Prostate gland (tissue), 2 donors: ENCODE data around the gene EPHA2. TPM values are rescaled to one million over a fixed set of nuclear protein-coding genes. Genes with fewer than 3 reads are reported as not detected.
"Not testable (repeated sequence)": the region's sequence is repeated elsewhere in the genome, so short reads cannot be mapped to it uniquely, and the experiment has no call there.

ENCODE experiments used
- DNase-seq: peaks from one replicate; pipeline ENCODE4 v3.0.0-alpha.2; 2019; ENCODE audit warnings: low spot score
- H3K27ac ChIP-seq, 2 donors: fragments of 200-600 bp; sonication (generic); 2 replicates each; pipeline ENCODE4 v1.5.1; 2017 to 2019
- H3K27me3 ChIP-seq: fragments of 200-600 bp; sonication (generic); replicated peaks from 2 replicates; pipeline ENCODE4 v1.5.1; 2019; ENCODE audit not compliant: insufficient read depth
- H3K36me3 ChIP-seq, 2 donors: fragments of 200-600 bp; sonication (generic); 1 replicate in 1 of 2; 2 replicates in 1 of 2; pipeline versions ENCODE4 v1.5.1 to v1.8.1; 2017 to 2019
- H3K4me1 ChIP-seq: fragments of 200-600 bp; sonication (generic); replicated peaks from 2 replicates; pipeline ENCODE4 v1.5.1; 2019
- H3K4me3 ChIP-seq, 2 donors: fragments of 200-600 bp; sonication (generic); 2 replicates each; pipeline ENCODE4 v1.5.1; 2017 to 2019
- H3K9me3 ChIP-seq: fragments of 200-600 bp; sonication (generic); 2 replicates; pipeline ENCODE4 v1.5.1; 2017
- CTCF ChIP-seq, 4 experiments: fragments of 200-600 bp in 2 of 4; fragments of 450-650 bp in 2 of 4; sonication (generic) in 2 of 4; IDR thresholded peaks; 1 replicate in 3 of 4; 2 replicates in 1 of 4; pipeline ENCODE4 v1.5.1; 2016 to 2019; ENCODE audit warnings: antibody characterized with exemption in 4 of 4, mild to moderate bottlenecking in 2 of 4, moderate library complexity in 2 of 4
- POLR2A ChIP-seq: fragments of 450-650 bp; IDR thresholded peaks from one replicate; pipeline ENCODE4 v1.6.1; 2016; ENCODE audit warnings: antibody characterized with exemption, mild to moderate bottlenecking
- POLR2AphosphoS5 ChIP-seq: sonication (generic); formaldehyde crosslinking; IDR thresholded peaks from one replicate; pipeline ENCODE4 v1.6.1; 2017; ENCODE audit warnings: antibody characterized with exemption
- WGBS: methylation state at CpG from one replicate; pipeline ENCODE4 v1.1.5; 2018; 5-methylcytosine and 5-hydroxymethylcytosine counted together
- intact Hi-C: fragments of 100-400 bp; cut with DNase I; formaldehyde crosslinking; loops from one replicate; pipeline ENCODE4 v1.14.2; 2022
- total RNA-seq, 2 donors: library from RNA; depleted of rRNA; stranded (reverse); fragments of >200 nt; gene quantifications; one replicate each; pipeline ENCODE4 v1.1.0, GENCODE V29; 2016

EPHA2 gene
- total RNA-seq, 2 donors from 2014 or later = 14.8 to 17.7 TPM

DNA sequence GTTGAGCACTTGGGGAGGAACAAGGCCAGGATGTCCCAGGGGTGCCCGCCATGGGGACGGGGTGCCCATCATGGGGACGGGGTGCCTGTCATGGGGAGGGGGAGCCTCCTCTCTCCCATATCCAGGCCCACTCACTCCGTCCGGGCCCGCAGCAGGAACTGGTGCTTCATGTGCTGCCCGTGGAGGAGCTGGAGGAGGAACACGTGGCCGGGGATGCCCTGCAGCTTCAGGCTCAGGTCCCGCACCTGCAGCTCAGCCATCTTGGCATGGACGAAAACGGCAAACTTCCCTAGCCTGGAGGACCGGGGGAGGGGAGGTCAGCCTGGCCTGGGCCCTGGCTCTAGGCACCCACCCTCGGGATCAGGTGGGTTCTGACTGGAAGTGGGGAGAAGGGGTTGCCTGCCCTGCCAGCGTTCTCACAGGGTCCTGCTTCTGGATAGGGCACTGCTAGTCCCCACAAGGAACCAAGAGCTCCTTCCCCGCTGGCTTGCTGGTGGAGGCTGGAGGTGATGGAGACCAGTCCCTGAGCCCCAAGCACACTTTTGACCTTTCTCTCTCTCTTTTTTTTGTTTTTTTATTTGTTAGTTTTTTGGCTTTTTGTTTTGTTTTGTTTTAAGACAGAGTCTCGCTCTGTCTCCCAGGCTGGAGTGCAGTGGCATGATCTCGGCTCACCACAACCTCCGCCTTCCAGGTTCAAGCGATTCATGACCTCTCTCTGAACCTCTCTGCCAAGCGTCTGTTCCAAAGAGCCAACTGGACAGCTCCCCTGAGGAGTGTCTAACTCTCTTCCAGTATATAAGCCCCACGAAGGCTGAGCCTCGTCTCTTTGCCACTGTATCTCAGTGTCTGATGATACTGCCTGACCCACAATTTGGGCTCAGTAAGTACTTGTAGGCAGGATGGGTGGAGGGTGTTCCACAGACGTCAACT is 46.7 kb upstream of the EPHA2 start:
- no peak for TF ChIP-seq CTCF (IDR thresholded peaks at IDR 0.05)
- no peak for DNase-seq
- 80% methylated on average over 24 of the region's 24 CpGs for WGBS
- intact Hi-C loops = no loop called here
- Histone ChIP-seq H3K27me3 (no peaks in the 10 kb centered on the region), H3K9me3 (no peaks in the 10 kb centered on the region), H3K4me1 (no peaks in the 10 kb centered on the region), H3K4me3 (no peak overlapping the region), H3K27ac (no peak overlapping the region), H3K36me3 (no peaks in the 10 kb centered on the region)

- 96% methylated on average over 4 of the region's 4 CpGs for WGBS
- Histone ChIP-seq H3K9me3 (no peaks in the 10 kb centered on the region), H3K27ac (no peak overlapping the region), H3K4me1 (no peaks in the 10 kb centered on the region), H3K4me3 (no peak overlapping the region), H3K36me3 (no peaks in the 10 kb centered on the region), H3K27me3 (no peaks in the 10 kb centered on the region)
- TF ChIP-seq CTCF (IDR thresholded peaks at IDR 0.05) (no peak), POLR2A (no peak), POLR2AphosphoS5 (no peak)
- intact Hi-C loops = no loop called here
- DNase-seq = no peak
Observed at GRCh38 chr1:16199700-16200099, 43.8 kb upstream of the EPHA2 start.

DNA sequence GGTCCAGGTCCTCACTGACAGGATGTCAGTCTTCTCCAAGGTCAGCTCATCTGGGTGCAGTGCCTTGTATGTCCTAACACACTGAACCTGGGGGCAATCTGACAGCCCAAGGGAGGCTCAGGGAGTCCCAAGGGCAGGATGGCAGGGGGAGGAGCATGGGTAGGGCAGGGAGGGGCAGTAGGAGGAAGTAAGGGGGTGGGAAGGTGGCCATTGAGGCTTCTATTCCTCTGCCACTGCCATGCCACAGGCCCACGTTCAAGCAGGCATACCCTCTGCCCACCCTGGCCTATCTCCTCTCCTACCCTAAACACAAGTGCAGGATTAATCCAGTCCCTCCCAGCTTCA is 43.3 kb upstream of the EPHA2 start:
- no peak overlapping the region for H3K4me3 ChIP-seq
- TF ChIP-seq POLR2AphosphoS5 = no peak
- TF ChIP-seq CTCF (IDR thresholded peaks at IDR 0.05) = no peak
- no peak for TF ChIP-seq POLR2A
- no peaks in the 10 kb centered on the region for H3K27me3 ChIP-seq
- no peak for DNase-seq
- no peaks in the 10 kb centered on the region for H3K9me3 ChIP-seq
- intact Hi-C loops = no loop called here
- no peak overlapping the region for H3K27ac ChIP-seq
- WGBS = 67% methylated on average over 1 of the region's 1 CpG
- no peaks in the 10 kb centered on the region for H3K4me1 ChIP-seq
- no peaks in the 10 kb centered on the region for H3K36me3 ChIP-seq

- intact Hi-C loops = no loop called here
- H3K4me1 ChIP-seq = no peaks in the 10 kb centered on the region
- 100% methylated on average over 2 of the region's 8 CpGs for WGBS
- H3K9me3 ChIP-seq = no peaks in the 10 kb centered on the region
- H3K36me3 ChIP-seq = no peaks in the 10 kb centered on the region
- no peak overlapping the region for H3K4me3 ChIP-seq
- no peaks in the 10 kb centered on the region for H3K27me3 ChIP-seq
- DNase-seq = no peak
- TF ChIP-seq POLR2A (no peak), CTCF (IDR thresholded peaks at IDR 0.05) (no peak), POLR2AphosphoS5 (no peak)
- H3K27ac ChIP-seq = no peak overlapping the region
Observed at GRCh38 chr1:16198444-16199156, 42.7 kb upstream of the EPHA2 start.

GRCh38 chr1:16196874-16197273 is 41.0 kb upstream of the EPHA2 start:
- WGBS = 95% methylated on average over 2 of the region's 3 CpGs

DNA sequence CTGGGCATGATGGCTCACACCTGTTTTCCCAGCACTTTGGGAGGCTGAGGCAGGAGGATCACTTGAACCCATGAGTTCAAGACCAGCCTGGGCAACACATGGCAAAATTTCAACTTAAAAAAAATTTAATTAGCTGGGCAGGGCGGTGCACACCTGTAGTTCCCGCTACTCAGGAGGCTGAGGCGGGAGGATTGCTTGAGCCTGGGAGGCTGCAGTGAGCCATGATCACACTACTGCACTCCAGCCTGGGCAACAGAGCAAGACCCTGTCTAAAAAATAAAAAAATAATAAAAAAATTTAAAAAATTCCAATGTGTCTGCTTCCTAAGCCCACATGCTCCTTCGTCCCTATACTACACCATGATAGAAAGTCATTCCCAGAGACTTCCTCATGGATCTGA is 40.3 kb upstream of the EPHA2 start:
- H3K27me3 ChIP-seq, H3K4me1 ChIP-seq, H3K9me3 ChIP-seq, H3K4me3 ChIP-seq, DNase-seq, H3K27ac ChIP-seq, intact Hi-C loops, H3K36me3 ChIP-seq: not testable (repeated sequence)
- WGBS = 96% methylated on average over 4 of the region's 4 CpGs

More at GRCh38 chr1:16196874-16197273, 41.0 kb upstream of the EPHA2 start:
- intact Hi-C loops = no loop called here
- Histone ChIP-seq H3K27me3 (no peaks in the 10 kb centered on the region), H3K27ac (no peak overlapping the region), H3K36me3 (no peaks in the 10 kb centered on the region), H3K4me3 (no peak overlapping the region), H3K4me1 (no peaks in the 10 kb centered on the region), H3K9me3 (no peaks in the 10 kb centered on the region)
- no peak for TF ChIP-seq POLR2A
- no peak for TF ChIP-seq POLR2AphosphoS5
- TF ChIP-seq CTCF (IDR thresholded peaks at IDR 0.05) = no peak
- no peak for DNase-seq
